PC-3 (cell line): Measurements from ENCODE around the gene WNT5A. TPM values are rescaled to one million over a fixed set of nuclear protein-coding genes. Genes with fewer than 3 reads are reported as not detected.
"Not testable (repeated sequence)": the region's sequence is repeated elsewhere in the genome, so short reads cannot be mapped to it uniquely, and the experiment has no call there.

Experiments used
- ATAC-seq: fragments of 200-7000 bp; cut with Tn5 transposase; 2 replicates; pipeline ENCODE4 v1.9.1; 2020; ENCODE audit warnings: mild to moderate bottlenecking, moderate library complexity
- BruUV-seq: library from RNA; stranded (reverse); fragments of 400-500 nt; replicated peaks from 2 replicates; lab custom pipeline; 2021; lab: Mats Ljungman, UMichigan
- CTCF ChIA-PET: fragments of 300-600 bp; sonication (Branson Sonifier 250); formaldehyde crosslinking; loops from one replicate; lab custom pipeline; 2022; ENCODE audit warnings: antibody characterized with exemption; lab: Charles Lee
- POLR2A ChIA-PET: fragments of 300-600 bp; sonication (Branson Sonifier 250); formaldehyde crosslinking; loops from one replicate; lab custom pipeline; 2022; ENCODE audit warnings: antibody characterized with exemption; ENCODE audit not compliant: unreplicated experiment; lab: Charles Lee
- DNase-seq: peaks from one replicate; pipeline ENCODE4 v3.0.0-alpha.2; 2015
- H2AFZ ChIP-seq: fragments of 300-600 bp; sonication (generic); 2 replicates; pipeline ENCODE4 v1.6.0; 2016; ENCODE audit warnings: antibody characterized with exemption, low read length
- H3F3A ChIP-seq: fragments of 300-600 bp; sonication (generic); one replicate; pipeline ENCODE4 v1.6.0; 2017; ENCODE audit warnings: antibody characterized with exemption, low read length, control low read depth, mild to moderate bottlenecking; ENCODE audit not compliant: unreplicated experiment
- H3K27ac ChIP-seq: fragments of 300-600 bp; sonication (generic); 2 replicates; pipeline ENCODE4 v1.5.1; 2016; ENCODE audit warnings: mild to moderate bottlenecking, low read length
- H3K27me3 ChIP-seq: fragments of 300-600 bp; sonication (generic); 2 replicates; pipeline ENCODE4 v1.6.1; 2016; ENCODE audit warnings: low read length, mixed read lengths
- H3K36me3 ChIP-seq: fragments of 300-600 bp; sonication (generic); 2 replicates; pipeline ENCODE4 v1.6.1; 2016; ENCODE audit warnings: low read depth, mixed run types, low read length, mixed read lengths
- H3K4me1 ChIP-seq: fragments of 300-600 bp; sonication (generic); 2 replicates; pipeline ENCODE4 v1.5.1; 2016; ENCODE audit warnings: low read length; ENCODE audit not compliant: insufficient read depth
- H3K4me2 ChIP-seq: fragments of 300-600 bp; sonication (generic); 2 replicates; pipeline ENCODE4 v1.6.0; 2016; ENCODE audit warnings: low read length
- H3K4me3 ChIP-seq: fragments of 300-600 bp; sonication (generic); 2 replicates; pipeline ENCODE4 v1.5.1; 2016; ENCODE audit warnings: mild to moderate bottlenecking, low read length, mixed read lengths
- H3K79me2 ChIP-seq: fragments of 300-600 bp; sonication (generic); 2 replicates; pipeline ENCODE4 v1.6.1; 2017; ENCODE audit warnings: low read length, mixed read lengths
- H3K9ac ChIP-seq: fragments of 300-600 bp; sonication (generic); 2 replicates; pipeline ENCODE4 v1.6.0; 2016; ENCODE audit warnings: mild to moderate bottlenecking, low read length
- H3K9me2 ChIP-seq: fragments of 300-600 bp; sonication (generic); replicated peaks from 2 replicates; pipeline ENCODE4 v1.6.1; 2016; ENCODE audit warnings: mixed run types, low read length, mixed read lengths
- H3K9me3 ChIP-seq: fragments of 300-600 bp; sonication (generic); 2 replicates; pipeline ENCODE4 v1.6.1; 2016; ENCODE audit warnings: low read length, mixed read lengths
- H4K20me1 ChIP-seq: fragments of 300-600 bp; sonication (generic); 2 replicates; pipeline ENCODE4 v1.6.1; 2016; ENCODE audit warnings: low read length, mixed read lengths
- CTCF ChIP-seq: fragments of 300-600 bp; sonication (generic); conservative IDR thresholded peaks from 2 replicates; pipeline ENCODE4 v1.5.1; 2017; ENCODE audit warnings: antibody characterized with exemption, low read depth, mild to moderate bottlenecking, low read length
- EZH2 ChIP-seq: fragments of 300-600 bp; sonication (generic); IDR thresholded peaks from one replicate; pipeline ENCODE4 v1.6.1; 2017; ENCODE audit warnings: antibody characterized with exemption, mild to moderate bottlenecking, low read length; ENCODE audit not compliant: unreplicated experiment
- EZH2phosphoT487 ChIP-seq: fragments of 300-600 bp; sonication (generic); IDR thresholded peaks from 2 replicates; pipeline ENCODE4 v1.6.1; 2018; ENCODE audit warnings: mild to moderate bottlenecking, antibody characterized with exemption, low read length, borderline replicate concordance
- intact Hi-C: fragments of 100-400 bp; cut with micrococcal nuclease; formaldehyde crosslinking; loops from 2 replicates; pipeline ENCODE4 v1.9.0; 2023
- total RNA-seq: library from RNA; depleted of rRNA; stranded (reverse); fragments of >200 nt; gene quantifications from 2 replicates; pipeline ENCODE4 v1.2.3, GENCODE V29; 2014

The WNT5A gene
- total RNA-seq, 1 experiment from 2014 or later, result 21.8 TPM

- CTCF ChIA-PET, result no interaction called here
- intact Hi-C loops, result no loop called here
- Histone ChIP-seq H3F3A (no peaks in the 10 kb centered on the region), H4K20me1 (no peaks in the 10 kb centered on the region), H3K4me3 (no peak overlapping the region), H3K9me2 (no peaks in the 10 kb centered on the region), H3K36me3 (no peaks in the 10 kb centered on the region), H2AFZ (no peak overlapping the region), H3K79me2 (no peaks in the 10 kb centered on the region), H3K4me1 (no peaks in the 10 kb centered on the region), H3K27ac (no peak overlapping the region), H3K9ac (no peak overlapping the region), H3K9me3 (no peaks in the 10 kb centered on the region), H3K27me3 (no peaks in the 10 kb centered on the region), H3K4me2 (no peak overlapping the region)
- POLR2A ChIA-PET, result no interaction called here
- ATAC-seq (no peak), DNase-seq (peak; percentile 21)
- BruUV-seq, result no TSS peak
- TF ChIP-seq CTCF (no peak), EZH2 (no peak), EZH2phosphoT487 (no peak)
Measured at GRCh38 chr3:55505776-55506175, 18.7 kb upstream of the WNT5A start.

- H3K27ac ChIP-seq, H2AFZ ChIP-seq, H3K4me2 ChIP-seq, H3K9me3 ChIP-seq, H3K4me3 ChIP-seq, H3K36me3 ChIP-seq, H3F3A ChIP-seq, intact Hi-C loops, H3K79me2 ChIP-seq, H3K9ac ChIP-seq, CTCF ChIA-PET, H4K20me1 ChIP-seq, H3K4me1 ChIP-seq, H3K27me3 ChIP-seq, BruUV-seq, POLR2A ChIA-PET, H3K9me2 ChIP-seq: not testable (repeated sequence)
- peak; percentile 46; the same call in 1 of the 2 replicates for TF ChIP-seq CTCF
- DNase-seq (peak; percentile 55), ATAC-seq (peak; percentile 71)
Measured at GRCh38 chr3:55505102-55505501, 18.0 kb upstream of the WNT5A start.

GRCh38 chr3:55501905-55502304 lies 14.8 kb upstream of the WNT5A start:
- intact Hi-C loops, result no loop called here
- H2AFZ ChIP-seq, result no peak overlapping the region
- no peak for DNase-seq
- no peaks in the 10 kb centered on the region for H3K9me3 ChIP-seq
- no peaks in the 10 kb centered on the region for H3K9me2 ChIP-seq
- no peak overlapping the region for H3K4me2 ChIP-seq
- no peaks in the 10 kb centered on the region for H3K79me2 ChIP-seq
- no peaks in the 10 kb centered on the region for H3K4me1 ChIP-seq
- no peak overlapping the region for H3K4me3 ChIP-seq
- no peaks in the 10 kb centered on the region for H3K27me3 ChIP-seq
- CTCF ChIA-PET, result no interaction called here
- H3K36me3 ChIP-seq, result no peaks in the 10 kb centered on the region
- TF ChIP-seq EZH2phosphoT487, result no peak
- TF ChIP-seq CTCF, result no peak
- no peak for TF ChIP-seq EZH2
- H4K20me1 ChIP-seq, result no peaks in the 10 kb centered on the region
- POLR2A ChIA-PET, result no interaction called here
- no peak overlapping the region for H3K27ac ChIP-seq
- BruUV-seq, result no TSS peak
- no peak for ATAC-seq
- H3K9ac ChIP-seq, result no peak overlapping the region
- no peaks in the 10 kb centered on the region for H3F3A ChIP-seq
